HEK293 (cell line): ENCODE data around the gene PIK3R3.

Experiments
- CTCF ChIA-PET: fragments of 350-600 bp; formaldehyde crosslinking; extraction: SDS; loops from one replicate; lab custom pipeline; 2021; ENCODE audit warnings: antibody characterized with exemption; lab: Yijun Ruan, JAX
- POLR2A ChIA-PET: fragments of 300-600 bp; formaldehyde crosslinking; extraction: SDS; loops from one replicate; lab custom pipeline; 2020; ENCODE audit warnings: antibody characterized with exemption, inconsistent platforms; lab: Yijun Ruan, JAX
- H3K27ac ChIP-seq: fragments of 200-500 bp; sonication (Bioruptor generic); 2 replicates; pipeline ENCODE4 v1.5.1; 2014; ENCODE audit warnings: low read depth, low read length, control low read depth, inconsistent platforms; ENCODE audit errors: extremely low read depth
- H3K36me3 ChIP-seq, 2 experiments: fragments of 200-500 bp in 1 of 2; sonication (Bioruptor generic) in 1 of 2; 1 replicate in 1 of 2; 2 replicates in 1 of 2; pipeline ENCODE4 v1.5.1; 2014 to 2017; ENCODE audit warnings: inconsistent platforms in 2 of 2, low read length in 2 of 2; ENCODE audit not compliant: control insufficient read depth in 2 of 2, insufficient read depth in 1 of 2
- H3K4me1 ChIP-seq: fragments of 200-500 bp; sonication (Bioruptor generic); 2 replicates; pipeline ENCODE4 v1.5.1; 2014; ENCODE audit warnings: mild to moderate bottlenecking, low read length, inconsistent platforms; ENCODE audit not compliant: control insufficient read depth, insufficient read depth
- H3K4me3 ChIP-seq: 2 replicates; pipeline ENCODE4 v1.5.1; 2011; ENCODE audit warnings: low read depth, mild to moderate bottlenecking, control low read depth, low read length, moderate library complexity
- H3K9me3 ChIP-seq: fragments of 200-500 bp; sonication (Bioruptor generic); 2 replicates; pipeline ENCODE4 v1.5.1; 2014; ENCODE audit warnings: low read depth, low read length, inconsistent platforms; ENCODE audit not compliant: control insufficient read depth, insufficient read depth
- ATF2 ChIP-seq: fragments of 450-650 bp; formaldehyde crosslinking; IDR thresholded peaks from 2 replicates; pipeline ENCODE4 v1.5.1; 2016; ENCODE audit warnings: missing biosample characterization, missing genetic modification characterization, low read depth
- HOXC10 ChIP-seq: sonication (generic); formaldehyde crosslinking; IDR thresholded peaks from 2 replicates; pipeline ENCODE4 v1.8.1; 2023; ENCODE audit warnings: mild to moderate bottlenecking, missing genetic modification reagents
- KLF1 ChIP-seq: fragments of 450-650 bp; formaldehyde crosslinking; IDR thresholded peaks from 2 replicates; pipeline ENCODE4 v1.5.1; 2016; ENCODE audit warnings: missing biosample characterization, missing genetic modification characterization
- RBAK ChIP-seq: fragments of 450-650 bp; formaldehyde crosslinking; IDR thresholded peaks from 2 replicates; pipeline ENCODE4 v1.5.1; 2016; ENCODE audit warnings: missing biosample characterization, missing genetic modification characterization
- WT1 ChIP-seq: fragments of 450-650 bp; formaldehyde crosslinking; IDR thresholded peaks from 2 replicates; pipeline ENCODE4 v1.5.1; 2016; ENCODE audit warnings: missing biosample characterization, missing genetic modification characterization
- YY1 ChIP-seq: fragments of 450-650 bp; formaldehyde crosslinking; IDR thresholded peaks from 2 replicates; pipeline ENCODE4 v1.5.1; 2018; ENCODE audit warnings: missing biosample characterization, missing genetic modification characterization
- ZBTB6 ChIP-seq: fragments of 450-650 bp; formaldehyde crosslinking; IDR thresholded peaks from 2 replicates; pipeline ENCODE4 v1.5.1; 2017; ENCODE audit warnings: missing biosample characterization, missing genetic modification characterization
- ZNF132 ChIP-seq: fragments of 450-650 bp; formaldehyde crosslinking; IDR thresholded peaks from 2 replicates; pipeline ENCODE4 v1.5.1; 2017; ENCODE audit warnings: missing biosample characterization, missing genetic modification characterization, borderline replicate concordance
- ZNF433 ChIP-seq: fragments of 450-650 bp; formaldehyde crosslinking; IDR thresholded peaks from 2 replicates; pipeline ENCODE4 v1.5.1; 2016; ENCODE audit warnings: missing biosample characterization, missing genetic modification characterization, low read depth
- ZNF510 ChIP-seq: fragments of 450-650 bp; formaldehyde crosslinking; IDR thresholded peaks from 2 replicates; pipeline ENCODE4 v1.5.1; 2018; ENCODE audit warnings: mild to moderate bottlenecking, missing genetic modification characterization, missing biosample characterization; ENCODE audit not compliant: insufficient replicate concordance
- ZNF549 ChIP-seq: fragments of 450-650 bp; IDR thresholded peaks from 2 replicates; pipeline ENCODE4 v1.5.1; 2018; ENCODE audit warnings: missing biosample characterization, missing genetic modification characterization, mild to moderate bottlenecking, inconsistent platforms, moderate library complexity
- ZNF555 ChIP-seq: fragments of 450-650 bp; formaldehyde crosslinking; conservative IDR thresholded peaks from 2 replicates; pipeline ENCODE4 v1.5.1; 2017; ENCODE audit warnings: missing biosample characterization, mild to moderate bottlenecking, missing genetic modification characterization, inconsistent platforms
- ZNF600 ChIP-seq: fragments of 450-650 bp; formaldehyde crosslinking; IDR thresholded peaks from 2 replicates; pipeline ENCODE4 v1.5.1; 2016; ENCODE audit warnings: missing biosample characterization, missing genetic modification characterization
- ZNF670 ChIP-seq: fragments of 450-650 bp; formaldehyde crosslinking; IDR thresholded peaks from 2 replicates; pipeline ENCODE4 v1.5.1; 2016; ENCODE audit warnings: missing biosample characterization, missing genetic modification characterization, low read depth
- ZNF792 ChIP-seq: fragments of 450-650 bp; formaldehyde crosslinking; IDR thresholded peaks from 2 replicates; pipeline ENCODE4 v1.5.1; 2016; ENCODE audit warnings: missing biosample characterization, missing genetic modification characterization
- TF ChIP-seq, protein P1 (sequence below): fragments of 450-650 bp; formaldehyde crosslinking; IDR thresholded peaks from 2 replicates; pipeline ENCODE4 v1.5.1; 2017; ENCODE audit warnings: missing biosample characterization, missing genetic modification characterization
- TF ChIP-seq, protein P2 (sequence below): fragments of 450-650 bp; formaldehyde crosslinking; IDR thresholded peaks from 2 replicates; pipeline ENCODE4 v1.5.1; 2016; ENCODE audit warnings: missing biosample characterization, missing genetic modification characterization
- TF ChIP-seq, protein P3 (sequence below): fragments of 450-650 bp; formaldehyde crosslinking; IDR thresholded peaks from 2 replicates; pipeline ENCODE4 v1.5.1; 2016; ENCODE audit warnings: missing biosample characterization, missing genetic modification characterization

PIK3R3 gene

GRCh38 chr1:46113948-46114347 is 18.5 kb downstream of the PIK3R3 start:
- Histone ChIP-seq H3K9me3 (no peaks in the 10 kb centered on the region), H3K4me1 (0 out of 2 replicates have a peak, but pooled peaks cover 3% of the 10 kb centered on the region), H3K4me3 (no peak overlapping the region), H3K36me3 (no peaks in the 10 kb centered on the region; a peak in 1 of 3 replicates), H3K27ac (no peak overlapping the region)
- no peak for TF ChIP-seq ZNF510
- TF ChIP-seq ZNF549 (tag by site-specific recombination) = no peak
- no peak for TF ChIP-seq ATF2 (tag by site-specific recombination)
- TF ChIP-seq RBAK (tag by site-specific recombination) = no peak
- TF ChIP-seq YY1 = no peak
- TF ChIP-seq HOXC10 (CRISPR knock-in tag) = no peak
- no peak for TF ChIP-seq ZBTB6 (tag by site-specific recombination)
- TF ChIP-seq ZNF132 (tag by site-specific recombination) = no peak
- TF ChIP-seq, protein P1, sequence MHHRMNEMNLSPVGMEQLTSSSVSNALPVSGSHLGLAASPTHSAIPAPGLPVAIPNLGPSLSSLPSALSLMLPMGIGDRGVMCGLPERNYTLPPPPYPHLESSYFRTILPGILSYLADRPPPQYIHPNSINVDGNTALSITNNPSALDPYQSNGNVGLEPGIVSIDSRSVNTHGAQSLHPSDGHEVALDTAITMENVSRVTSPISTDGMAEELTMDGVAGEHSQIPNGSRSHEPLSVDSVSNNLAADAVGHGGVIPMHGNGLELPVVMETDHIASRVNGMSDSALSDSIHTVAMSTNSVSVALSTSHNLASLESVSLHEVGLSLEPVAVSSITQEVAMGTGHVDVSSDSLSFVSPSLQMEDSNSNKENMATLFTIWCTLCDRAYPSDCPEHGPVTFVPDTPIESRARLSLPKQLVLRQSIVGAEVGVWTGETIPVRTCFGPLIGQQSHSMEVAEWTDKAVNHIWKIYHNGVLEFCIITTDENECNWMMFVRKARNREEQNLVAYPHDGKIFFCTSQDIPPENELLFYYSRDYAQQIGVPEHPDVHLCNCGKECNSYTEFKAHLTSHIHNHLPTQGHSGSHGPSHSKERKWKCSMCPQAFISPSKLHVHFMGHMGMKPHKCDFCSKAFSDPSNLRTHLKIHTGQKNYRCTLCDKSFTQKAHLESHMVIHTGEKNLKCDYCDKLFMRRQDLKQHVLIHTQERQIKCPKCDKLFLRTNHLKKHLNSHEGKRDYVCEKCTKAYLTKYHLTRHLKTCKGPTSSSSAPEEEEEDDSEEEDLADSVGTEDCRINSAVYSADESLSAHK (tag by site-specific recombination) = no peak
- no peak for TF ChIP-seq KLF1 (tag by site-specific recombination)
- no peak for TF ChIP-seq ZNF670 (tag by site-specific recombination)
- TF ChIP-seq, protein P2, sequence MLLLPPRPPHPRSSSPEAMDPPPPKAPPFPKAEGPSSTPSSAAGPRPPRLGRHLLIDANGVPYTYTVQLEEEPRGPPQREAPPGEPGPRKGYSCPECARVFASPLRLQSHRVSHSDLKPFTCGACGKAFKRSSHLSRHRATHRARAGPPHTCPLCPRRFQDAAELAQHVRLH (tag by site-specific recombination) = no peak
- TF ChIP-seq ZNF555 (tag by site-specific recombination) = no peak
- TF ChIP-seq, protein P3, sequence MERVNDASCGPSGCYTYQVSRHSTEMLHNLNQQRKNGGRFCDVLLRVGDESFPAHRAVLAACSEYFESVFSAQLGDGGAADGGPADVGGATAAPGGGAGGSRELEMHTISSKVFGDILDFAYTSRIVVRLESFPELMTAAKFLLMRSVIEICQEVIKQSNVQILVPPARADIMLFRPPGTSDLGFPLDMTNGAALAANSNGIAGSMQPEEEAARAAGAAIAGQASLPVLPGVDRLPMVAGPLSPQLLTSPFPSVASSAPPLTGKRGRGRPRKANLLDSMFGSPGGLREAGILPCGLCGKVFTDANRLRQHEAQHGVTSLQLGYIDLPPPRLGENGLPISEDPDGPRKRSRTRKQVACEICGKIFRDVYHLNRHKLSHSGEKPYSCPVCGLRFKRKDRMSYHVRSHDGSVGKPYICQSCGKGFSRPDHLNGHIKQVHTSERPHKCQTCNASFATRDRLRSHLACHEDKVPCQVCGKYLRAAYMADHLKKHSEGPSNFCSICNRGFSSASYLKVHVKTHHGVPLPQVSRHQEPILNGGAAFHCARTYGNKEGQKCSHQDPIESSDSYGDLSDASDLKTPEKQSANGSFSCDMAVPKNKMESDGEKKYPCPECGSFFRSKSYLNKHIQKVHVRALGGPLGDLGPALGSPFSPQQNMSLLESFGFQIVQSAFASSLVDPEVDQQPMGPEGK = no peak
- TF ChIP-seq ZNF433 (tag by site-specific recombination) = no peak
- no peak for TF ChIP-seq WT1 (tag by site-specific recombination)
- TF ChIP-seq ZNF792 (tag by site-specific recombination) = no peak
- ChIA-PET POLR2A (no interaction called here), CTCF (no interaction called here)

DNA sequence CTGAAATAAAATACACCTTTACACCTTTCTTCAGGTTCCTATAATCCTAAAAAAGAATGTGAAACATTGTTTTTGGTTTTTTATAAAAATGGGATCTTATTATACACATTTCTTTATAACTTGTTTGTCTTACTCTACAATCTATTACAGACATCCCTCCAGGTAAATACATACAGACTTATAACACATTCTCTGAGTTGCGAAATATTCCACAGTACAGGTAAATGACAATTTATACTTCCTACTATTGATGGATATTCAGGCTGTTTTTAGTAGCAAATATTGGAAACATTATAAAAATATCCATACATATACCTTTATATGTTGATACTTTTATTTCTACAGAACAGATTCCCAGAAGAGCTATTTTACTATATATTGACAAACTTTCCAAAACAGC is 20.3 kb downstream of the PIK3R3 start:
- POLR2A ChIA-PET = no interaction called here
- no peaks in the 10 kb centered on the region for H3K9me3 ChIP-seq
- no peak overlapping the region for H3K27ac ChIP-seq
- CTCF ChIA-PET = no interaction called here
- TF ChIP-seq ZNF600 (tag by site-specific recombination) (no peak), YY1 (no peak)
- TF ChIP-seq, all 188 proteins: peak for 0
- Histone ChIP-seq H3K36me3 (no peaks in the 10 kb centered on the region; a peak in 1 of 3 replicates), H3K4me3 (no peak overlapping the region), H3K4me1 (0 out of 2 replicates have a peak, but pooled peaks cover 3% of the 10 kb centered on the region)
